DND-41 (cell line): ENCODE measurements around the gene ADCY1.

Experiments
- ATAC-seq: fragments of 200-7000 bp; cut with Tn5 transposase; 3 replicates; pipeline ENCODE4 v1.9.1; 2021; ENCODE audit warnings: low read depth; ENCODE audit not compliant: insufficient read depth
- DNase-seq: peaks from one replicate; pipeline ENCODE4 v3.0.0-alpha.2; 2020
- H2AFZ ChIP-seq: 2 replicates; pipeline ENCODE4 v1.6.0; 2012; ENCODE audit warnings: low read depth, low read length
- H3K27ac ChIP-seq: 2 replicates; pipeline ENCODE4 v1.5.1; 2012; ENCODE audit warnings: low read length, inconsistent platforms
- H3K27me3 ChIP-seq: fragments of 200-600 bp; sonication (generic); 2 replicates; pipeline ENCODE4 v1.6.0; 2012; ENCODE audit warnings: low read length, mild to moderate bottlenecking, inconsistent platforms; ENCODE audit not compliant: insufficient read depth, poor library complexity
- H3K36me3 ChIP-seq: 2 replicates; pipeline ENCODE4 v1.5.1; 2012; ENCODE audit warnings: low read length, inconsistent platforms; ENCODE audit not compliant: insufficient read depth
- H3K4me1 ChIP-seq: 2 replicates; pipeline ENCODE4 v1.5.1; 2012; ENCODE audit warnings: mild to moderate bottlenecking, low read length; ENCODE audit not compliant: insufficient read depth
- H3K4me2 ChIP-seq: 2 replicates; pipeline ENCODE4 v1.6.0; 2012; ENCODE audit warnings: mild to moderate bottlenecking, moderate library complexity, low read length, inconsistent platforms; ENCODE audit not compliant: insufficient read depth
- H3K4me3 ChIP-seq, 2 experiments: fragments of 200-600 bp in 1 of 2; shearing (Covaris generic) in 1 of 2; 2 replicates each; pipeline ENCODE4 v1.5.1; 2012 to 2016; ENCODE audit warnings: inconsistent platforms in 2 of 2, low read length in 2 of 2, mild to moderate bottlenecking in 2 of 2, low read depth in 1 of 2, moderate library complexity in 1 of 2
- H3K79me2 ChIP-seq: 2 replicates; pipeline ENCODE4 v1.6.0; 2012; ENCODE audit warnings: low read length, inconsistent platforms; ENCODE audit not compliant: insufficient read depth
- H3K9ac ChIP-seq: 2 replicates; pipeline ENCODE4 v1.6.0; 2012; ENCODE audit warnings: low read depth, mild to moderate bottlenecking, inconsistent platforms, low read length, moderate library complexity
- H3K9me3 ChIP-seq: 2 replicates; pipeline ENCODE4 v1.5.1; 2012; ENCODE audit warnings: low read length, moderate library complexity, mild to moderate bottlenecking, inconsistent platforms; ENCODE audit not compliant: insufficient read depth, severe bottlenecking
- H4K20me1 ChIP-seq: 2 replicates; pipeline ENCODE4 v1.6.0; 2012; ENCODE audit warnings: low read length; ENCODE audit not compliant: insufficient read depth
- CTCF ChIP-seq: IDR thresholded peaks from 2 replicates; pipeline ENCODE4 v1.5.1; 2012; ENCODE audit warnings: borderline replicate concordance, low read length, moderate library complexity, mild to moderate bottlenecking; ENCODE audit not compliant: poor library complexity, severe bottlenecking; ENCODE audit errors: extremely low read depth
- EZH2 ChIP-seq: IDR thresholded peaks from 3 replicates; pipeline ENCODE4 v1.6.1; 2012; ENCODE audit warnings: borderline replicate concordance, low read depth, mild to moderate bottlenecking, moderate library complexity, low read length, inconsistent platforms; ENCODE audit not compliant: severe bottlenecking

Gene ADCY1

GRCh38 chr7:45657890-45658715 lies 83.9 kb downstream of the ADCY1 start:
- H3K4me3 ChIP-seq: no peak overlapping the region
- H3K4me1 ChIP-seq: no peaks in the 10 kb centered on the region
- ATAC-seq (no peak), DNase-seq (no peak)
- H3K36me3 ChIP-seq: no peaks in the 10 kb centered on the region
- no peaks in the 10 kb centered on the region for H3K9me3 ChIP-seq
- no peak overlapping the region for H3K27ac ChIP-seq
- no peaks in the 10 kb centered on the region for H3K27me3 ChIP-seq
- H4K20me1 ChIP-seq: no peaks in the 10 kb centered on the region
- TF ChIP-seq CTCF (no peak), EZH2 (no peak)
- H2AFZ ChIP-seq: no peak overlapping the region
- H3K9ac ChIP-seq: no peak overlapping the region
- no peak overlapping the region for H3K4me2 ChIP-seq
- H3K79me2 ChIP-seq: no peaks in the 10 kb centered on the region

DNA sequence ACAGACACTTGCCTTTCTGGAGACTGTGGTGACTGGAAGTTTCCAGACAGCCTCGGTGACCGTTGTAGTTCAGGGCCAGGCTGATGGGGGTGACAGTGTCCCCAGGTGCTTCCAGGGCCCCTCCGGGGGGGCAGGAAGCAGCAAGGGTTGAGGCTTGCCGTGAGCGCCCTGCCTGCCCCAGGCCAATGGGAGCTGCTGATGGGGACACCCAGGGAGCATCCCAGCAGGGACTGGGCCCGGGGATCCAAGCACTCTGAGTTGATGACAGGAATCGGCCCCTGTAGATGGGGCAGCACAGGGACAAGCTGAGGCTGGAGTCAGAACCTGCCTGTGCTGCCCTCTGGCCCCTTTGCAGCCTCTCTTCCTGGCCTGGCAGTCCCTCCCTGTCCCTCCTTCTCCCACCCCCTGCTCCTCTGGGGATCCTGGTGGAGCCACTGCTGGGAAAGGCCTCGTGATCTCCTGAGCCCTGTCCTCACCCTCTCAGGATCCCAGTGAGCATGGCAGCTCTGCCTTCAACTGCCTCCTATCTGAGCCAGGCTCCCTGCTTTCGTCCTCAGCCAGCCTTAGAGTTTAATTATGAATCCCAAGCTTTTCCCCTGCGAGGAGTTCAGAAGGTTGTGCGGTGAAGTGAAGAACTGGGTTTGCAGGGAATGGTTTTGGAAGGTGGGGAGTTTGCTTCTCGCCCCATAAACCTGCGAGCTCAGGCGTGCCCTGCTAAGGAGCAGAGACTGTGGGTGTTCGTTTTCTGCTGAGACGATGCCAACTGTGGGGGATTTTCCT lies 84.7 kb downstream of the ADCY1 start:
- Histone ChIP-seq H3K27me3 (no peaks in the 10 kb centered on the region), H4K20me1 (no peaks in the 10 kb centered on the region), H3K27ac (no peak overlapping the region), H3K4me2 (no peak overlapping the region), H3K4me3 (no peak overlapping the region), H3K36me3 (no peaks in the 10 kb centered on the region), H2AFZ (no peak overlapping the region), H3K9ac (no peak overlapping the region), H3K4me1 (no peaks in the 10 kb centered on the region), H3K9me3 (no peaks in the 10 kb centered on the region), H3K79me2 (no peaks in the 10 kb centered on the region)
- DNase-seq (no peak), ATAC-seq (no peak)
- TF ChIP-seq EZH2 (no peak), CTCF (no peak)

DNA sequence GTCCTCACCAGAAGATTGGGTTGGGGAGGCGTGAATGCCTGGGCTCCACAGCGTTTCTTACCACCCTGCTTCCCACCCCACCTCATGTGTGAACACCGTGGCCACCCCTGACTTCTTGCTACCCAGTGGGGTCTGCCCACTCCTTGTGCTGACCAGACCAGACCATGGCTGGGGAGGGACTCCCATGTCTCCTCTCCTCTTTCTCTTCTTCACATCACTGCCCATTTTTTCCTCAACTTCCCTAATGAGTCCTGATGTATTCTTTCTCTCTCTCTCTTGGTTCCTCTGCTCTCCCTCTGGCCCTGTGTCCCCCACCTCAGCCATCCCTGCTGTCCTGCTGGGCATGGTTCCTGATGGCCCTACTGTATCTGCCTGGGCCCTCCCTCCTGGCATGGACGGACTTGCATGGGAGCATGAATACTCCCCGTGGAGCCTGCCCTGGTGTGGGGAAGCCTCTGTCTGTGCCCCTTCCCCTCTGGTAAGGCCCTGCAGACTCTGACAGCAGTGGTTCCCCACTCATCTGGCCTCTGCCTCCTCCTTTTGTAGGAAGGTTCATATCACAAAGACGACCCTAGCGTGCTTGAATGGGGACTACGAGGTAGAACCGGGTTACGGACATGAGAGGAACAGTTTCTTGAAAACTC lies 85.5 kb downstream of the ADCY1 start:
- DNase-seq (no peak), ATAC-seq (no peak)
- Histone ChIP-seq H3K27ac (no peak overlapping the region), H3K9me3 (no peaks in the 10 kb centered on the region), H4K20me1 (no peaks in the 10 kb centered on the region), H2AFZ (no peak overlapping the region), H3K9ac (no peak overlapping the region), H3K36me3 (no peaks in the 10 kb centered on the region), H3K4me2 (no peak overlapping the region), H3K4me1 (no peaks in the 10 kb centered on the region), H3K4me3 (no peak overlapping the region), H3K27me3 (no peaks in the 10 kb centered on the region), H3K79me2 (no peaks in the 10 kb centered on the region)
- TF ChIP-seq EZH2 (no peak), CTCF (no peak)
